DLD1 (cell line): Measurements from ENCODE around the gene LAMB1.
"Not testable (repeated sequence)": the region's sequence is repeated elsewhere in the genome, so short reads cannot be mapped to it uniquely, and the experiment has no call there.

ENCODE experiments used
- in situ Hi-C: cut with HindIII; loops from 2 replicates; pipeline ENCODE4 v1.10.0; 2017; ENCODE audit warnings: low sequenced_read_pairs

Gene LAMB1

GRCh38 chr7:107973861-107974260, 29.1 kb downstream of the LAMB1 start:
- in situ Hi-C loops = no loop called here

- in situ Hi-C loops = no loop called here
These were observed 30.0 kb downstream of the LAMB1 start for GRCh38 chr7:107972941-107973376.

- in situ Hi-C loops = no loop called here
These were observed 30.9 kb downstream of the LAMB1 start for GRCh38 chr7:107972075-107972482.

GRCh38 chr7:107971613-107972012, 31.3 kb downstream of the LAMB1 start:
- in situ Hi-C loops = no loop called here

GRCh38 chr7:107971100-107971499, 31.9 kb downstream of the LAMB1 start:
- in situ Hi-C loops = no loop called here

GRCh38 chr7:107969856-107970255, 33.1 kb downstream of the LAMB1 start:
- in situ Hi-C loops = no loop called here

GRCh38 chr7:107968449-107968848, 34.5 kb downstream of the LAMB1 start:
- in situ Hi-C loops = no loop called here

GRCh38 chr7:107967420-107967819, 35.5 kb downstream of the LAMB1 start:
- in situ Hi-C loops = no loop called here

- in situ Hi-C loops = no loop called here
These were observed 36.2 kb downstream of the LAMB1 start for GRCh38 chr7:107966711-107967110.

- in situ Hi-C loops = no loop called here
These were observed 38.5 kb downstream of the LAMB1 start for GRCh38 chr7:107964510-107964909.

GRCh38 chr7:107962817-107963216, 40.1 kb downstream of the LAMB1 start:
- in situ Hi-C loops = no loop called here

GRCh38 chr7:107961405-107961804, 41.6 kb downstream of the LAMB1 start:
- in situ Hi-C loops = no loop called here

GRCh38 chr7:107960272-107960671, 42.7 kb downstream of the LAMB1 start:
- in situ Hi-C loops = no loop called here

GRCh38 chr7:107959527-107959898, 43.4 kb downstream of the LAMB1 start:
- in situ Hi-C loops = no loop called here

- in situ Hi-C loops = no loop called here
These were observed 44.0 kb downstream of the LAMB1 start for GRCh38 chr7:107958764-107959526.

GRCh38 chr7:107957436-107957835, 45.5 kb downstream of the LAMB1 start:
- in situ Hi-C loops = no loop called here

GRCh38 chr7:107956950-107957349, 46.0 kb downstream of the LAMB1 start:
- in situ Hi-C loops = not testable (repeated sequence)

- in situ Hi-C loops = no loop called here
These were observed 47.6 kb downstream of the LAMB1 start for GRCh38 chr7:107955394-107955793.

GRCh38 chr7:107953924-107954303, 49.0 kb downstream of the LAMB1 start:
- in situ Hi-C loops = no loop called here

- in situ Hi-C loops = no loop called here
These were observed 49.6 kb downstream of the LAMB1 start for GRCh38 chr7:107953265-107953923.

GRCh38 chr7:107951896-107952295, 51.1 kb downstream of the LAMB1 start:
- in situ Hi-C loops = no loop called here

GRCh38 chr7:107951172-107951787, 51.7 kb downstream of the LAMB1 start:
- in situ Hi-C loops = no loop called here
